PFSK-1 (cell line): ENCODE results near the gene XCR1.

Source experiments
- FOXP2 ChIP-seq: optimal IDR thresholded peaks from 2 replicates; pipeline ENCODE3; 2011; ENCODE audit warnings: borderline replicate concordance, control low read depth, inconsistent platforms; ENCODE audit not compliant: insufficient read depth; ENCODE audit errors: extremely low read length, extremely low read depth
- POLR2AphosphoS5 ChIP-seq: IDR thresholded peaks from 2 replicates; pipeline ENCODE4 v1.6.1; 2012; ENCODE audit warnings: low read depth, mild to moderate bottlenecking, control low read depth, low read length, moderate library complexity
- SIN3A ChIP-seq: IDR thresholded peaks from 2 replicates; pipeline ENCODE4 v1.6.1; 2012; ENCODE audit warnings: mild to moderate bottlenecking, low read length, moderate library complexity, borderline replicate concordance; ENCODE audit not compliant: insufficient read depth
- TAF1 ChIP-seq: IDR thresholded peaks from 2 replicates; pipeline ENCODE4 v1.6.1; 2012; ENCODE audit warnings: low read length, control low read depth, borderline replicate concordance; ENCODE audit not compliant: insufficient read depth
- TF ChIP-seq, protein P1 (sequence below), 2 experiments: IDR thresholded peaks; 2 replicates each; pipeline versions ENCODE4 v1.6.1 to v1.8.0; 2011 to 2012; ENCODE audit warnings: low read depth in 2 of 2, low read length in 2 of 2, control low read depth in 1 of 2, inconsistent platforms in 1 of 2, mild to moderate bottlenecking in 1 of 2, moderate library complexity in 1 of 2; ENCODE audit not compliant: insufficient read depth in 1 of 2

The XCR1 gene

DNA sequence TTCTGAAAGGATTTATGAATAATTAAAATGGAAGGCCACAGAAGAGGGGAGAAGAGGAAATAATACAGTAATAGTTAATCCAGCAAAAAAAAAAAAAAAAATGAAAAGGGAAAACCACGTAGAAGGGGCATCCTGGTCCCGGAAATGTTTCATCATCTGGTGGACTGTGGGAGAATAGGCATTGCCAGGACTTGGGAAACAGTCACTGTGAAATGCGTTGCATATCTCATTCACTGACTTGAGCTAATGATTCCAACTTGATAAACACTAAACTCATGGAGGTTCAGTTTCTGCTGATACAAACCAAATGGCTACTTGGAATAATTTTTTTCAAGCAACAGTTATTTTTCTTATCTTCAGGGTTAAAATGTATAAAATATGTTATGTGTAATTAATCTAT, 3.2 kb downstream of the XCR1 start:
- TF ChIP-seq, protein P1, sequence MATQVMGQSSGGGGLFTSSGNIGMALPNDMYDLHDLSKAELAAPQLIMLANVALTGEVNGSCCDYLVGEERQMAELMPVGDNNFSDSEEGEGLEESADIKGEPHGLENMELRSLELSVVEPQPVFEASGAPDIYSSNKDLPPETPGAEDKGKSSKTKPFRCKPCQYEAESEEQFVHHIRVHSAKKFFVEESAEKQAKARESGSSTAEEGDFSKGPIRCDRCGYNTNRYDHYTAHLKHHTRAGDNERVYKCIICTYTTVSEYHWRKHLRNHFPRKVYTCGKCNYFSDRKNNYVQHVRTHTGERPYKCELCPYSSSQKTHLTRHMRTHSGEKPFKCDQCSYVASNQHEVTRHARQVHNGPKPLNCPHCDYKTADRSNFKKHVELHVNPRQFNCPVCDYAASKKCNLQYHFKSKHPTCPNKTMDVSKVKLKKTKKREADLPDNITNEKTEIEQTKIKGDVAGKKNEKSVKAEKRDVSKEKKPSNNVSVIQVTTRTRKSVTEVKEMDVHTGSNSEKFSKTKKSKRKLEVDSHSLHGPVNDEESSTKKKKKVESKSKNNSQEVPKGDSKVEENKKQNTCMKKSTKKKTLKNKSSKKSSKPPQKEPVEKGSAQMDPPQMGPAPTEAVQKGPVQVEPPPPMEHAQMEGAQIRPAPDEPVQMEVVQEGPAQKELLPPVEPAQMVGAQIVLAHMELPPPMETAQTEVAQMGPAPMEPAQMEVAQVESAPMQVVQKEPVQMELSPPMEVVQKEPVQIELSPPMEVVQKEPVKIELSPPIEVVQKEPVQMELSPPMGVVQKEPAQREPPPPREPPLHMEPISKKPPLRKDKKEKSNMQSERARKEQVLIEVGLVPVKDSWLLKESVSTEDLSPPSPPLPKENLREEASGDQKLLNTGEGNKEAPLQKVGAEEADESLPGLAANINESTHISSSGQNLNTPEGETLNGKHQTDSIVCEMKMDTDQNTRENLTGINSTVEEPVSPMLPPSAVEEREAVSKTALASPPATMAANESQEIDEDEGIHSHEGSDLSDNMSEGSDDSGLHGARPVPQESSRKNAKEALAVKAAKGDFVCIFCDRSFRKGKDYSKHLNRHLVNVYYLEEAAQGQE (IDR thresholded peaks at IDR 0.05; ENCODE audit: insufficient read depth in 1 of 2, low read depth in 2 of 2, low read length in 2 of 2): no peak
- TF ChIP-seq FOXP2: no peak
- TF ChIP-seq TAF1: no peak
- no peak for TF ChIP-seq POLR2AphosphoS5
- TF ChIP-seq SIN3A: no peak

DNA sequence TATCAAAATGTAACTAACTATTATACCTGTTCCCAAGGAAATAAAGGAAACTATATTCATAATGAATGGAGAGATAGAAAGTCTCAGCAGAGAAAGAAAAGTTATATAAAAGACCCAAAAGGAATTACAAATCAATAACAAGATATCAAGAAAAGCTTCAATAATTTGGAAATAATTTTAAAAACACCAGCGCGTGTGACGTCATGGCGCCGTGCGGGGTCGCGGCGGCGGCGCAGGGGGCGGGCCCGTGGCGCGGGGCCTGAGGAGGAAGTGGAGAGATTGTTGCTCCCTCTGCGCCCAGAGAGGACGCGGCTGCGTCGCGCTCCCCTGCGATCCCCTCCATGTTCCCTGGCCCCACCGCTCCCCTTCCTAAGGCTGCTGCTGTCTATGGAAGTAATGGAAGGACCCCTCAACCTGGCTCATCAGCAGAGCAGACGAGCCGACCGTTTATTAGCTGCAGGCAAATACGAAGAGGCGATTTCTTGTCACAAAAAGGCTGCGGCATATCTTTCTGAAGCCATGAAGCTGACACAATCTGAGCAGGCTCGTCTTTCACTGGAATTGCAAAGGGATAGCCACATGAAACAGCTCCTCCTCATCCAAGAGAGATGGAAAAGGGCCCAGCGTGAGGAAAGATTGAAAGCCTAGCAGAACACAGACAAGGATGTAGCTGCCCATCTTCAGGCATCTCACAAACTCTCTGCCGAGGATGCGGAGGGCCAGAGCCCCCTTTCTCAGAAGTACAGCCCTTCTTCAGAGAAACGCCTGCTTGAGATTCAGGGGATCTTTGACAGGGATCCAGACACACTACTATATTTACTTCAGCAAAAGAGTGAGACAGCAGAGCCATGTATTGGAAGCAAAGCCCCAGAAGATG, 4.1 kb downstream of the XCR1 start:
- TF ChIP-seq FOXP2 (no peak), POLR2AphosphoS5 (no peak), TAF1 (no peak), SIN3A (no peak)
- TF ChIP-seq, protein P1 (IDR thresholded peaks at IDR 0.05; ENCODE audit: insufficient read depth in 1 of 2, low read depth in 2 of 2, low read length in 2 of 2): no peak

DNA sequence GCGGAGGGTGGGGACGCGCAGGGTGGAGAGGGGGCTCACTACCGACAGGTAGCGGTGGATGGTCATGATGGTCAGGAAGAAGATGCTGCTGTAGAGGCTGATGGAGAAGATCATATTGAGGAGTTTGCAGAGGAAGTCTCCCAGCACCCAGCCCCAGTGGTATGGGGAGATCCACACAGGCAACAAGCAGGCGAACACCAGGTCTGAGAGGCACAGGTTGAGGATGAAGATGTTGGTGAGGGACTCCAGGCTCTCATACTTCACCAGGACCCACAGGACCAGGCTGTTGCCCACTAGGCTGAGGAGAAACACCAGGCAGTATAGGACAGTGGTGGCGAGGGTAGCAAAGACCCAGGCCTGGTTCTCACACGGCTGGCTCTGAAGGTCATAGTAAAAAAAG, 5.8 kb downstream of the XCR1 start:
- TF ChIP-seq SIN3A: no peak
- TF ChIP-seq, protein P1 (IDR thresholded peaks at IDR 0.05; ENCODE audit: insufficient read depth in 1 of 2, low read depth in 2 of 2, low read length in 2 of 2): no peak
- no peak for TF ChIP-seq POLR2AphosphoS5
- TF ChIP-seq TAF1: no peak
- no peak for TF ChIP-seq FOXP2

DNA sequence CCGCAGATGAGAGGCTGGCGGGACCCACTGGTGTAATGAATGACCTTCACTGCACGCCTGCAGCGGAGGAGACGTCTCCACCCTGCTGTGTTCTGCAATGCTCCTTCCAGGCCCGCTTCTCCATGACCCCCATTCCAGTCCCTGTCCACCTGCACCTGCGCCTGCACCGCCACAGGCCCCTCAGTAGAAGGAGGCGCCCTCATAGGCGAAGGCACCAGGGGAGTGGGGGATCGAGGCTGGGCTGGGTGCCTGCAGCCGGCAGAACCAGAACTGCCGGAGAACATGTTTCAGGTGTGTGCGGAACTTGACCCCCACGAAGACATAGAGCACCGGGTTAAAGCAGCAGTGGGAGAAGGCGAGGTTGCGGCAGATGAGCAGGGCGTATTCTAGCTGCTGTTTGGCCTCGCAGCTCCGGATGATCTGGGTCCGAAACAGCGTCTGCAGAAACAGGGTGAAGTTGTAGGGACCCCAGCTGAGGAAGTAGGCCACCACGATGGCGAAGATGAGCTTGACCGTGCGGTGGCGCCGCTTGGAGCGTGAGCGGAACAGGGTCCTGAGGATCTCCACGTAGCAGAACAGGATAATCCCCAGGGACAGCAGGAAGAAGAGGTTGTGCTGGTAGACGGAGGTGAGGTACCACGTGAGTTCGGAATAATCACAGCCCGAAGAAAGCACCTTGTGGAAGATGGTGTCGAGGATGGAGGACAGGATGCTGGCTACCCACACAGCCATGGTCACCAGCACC, 6.3 kb downstream of the XCR1 start:
- TF ChIP-seq POLR2AphosphoS5 (no peak), SIN3A (no peak), TAF1 (no peak), FOXP2 (no peak)
- TF ChIP-seq, protein P1 (IDR thresholded peaks at IDR 0.05; ENCODE audit: insufficient read depth in 1 of 2, low read depth in 2 of 2, low read length in 2 of 2): no peak
